HG03064 (cell line): Measurements from ENCODE around the gene DNMT3L.

Source experiments
- ATAC-seq: cut with Tn5 transposase; IDR thresholded peaks from one replicate; pipeline ENCODE4 v1.9.1; 2021; ENCODE audit warnings: low read depth; ENCODE audit not compliant: unreplicated experiment

DNMT3L gene

DNA sequence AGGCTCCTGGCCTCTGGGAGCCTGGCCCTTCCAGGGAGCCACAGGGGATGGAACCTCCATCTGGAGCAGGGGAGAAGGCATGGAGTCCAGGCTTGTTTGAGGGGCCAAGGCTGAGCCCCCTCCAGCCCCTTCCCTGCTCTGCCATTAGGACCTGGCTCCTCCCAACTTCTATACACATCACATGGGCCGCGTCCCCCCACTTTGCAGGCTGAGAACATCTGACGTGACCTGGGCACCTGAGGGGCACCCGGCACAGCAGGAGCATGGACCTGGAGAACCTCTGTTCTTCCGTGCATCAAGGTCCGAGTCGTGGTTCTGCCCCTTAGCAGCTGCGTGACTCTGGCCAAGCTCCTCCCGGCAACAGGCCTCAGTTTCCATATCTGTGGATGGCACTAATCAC, 20.1 kb upstream of the DNMT3L start:
- no peak for ATAC-seq

DNA sequence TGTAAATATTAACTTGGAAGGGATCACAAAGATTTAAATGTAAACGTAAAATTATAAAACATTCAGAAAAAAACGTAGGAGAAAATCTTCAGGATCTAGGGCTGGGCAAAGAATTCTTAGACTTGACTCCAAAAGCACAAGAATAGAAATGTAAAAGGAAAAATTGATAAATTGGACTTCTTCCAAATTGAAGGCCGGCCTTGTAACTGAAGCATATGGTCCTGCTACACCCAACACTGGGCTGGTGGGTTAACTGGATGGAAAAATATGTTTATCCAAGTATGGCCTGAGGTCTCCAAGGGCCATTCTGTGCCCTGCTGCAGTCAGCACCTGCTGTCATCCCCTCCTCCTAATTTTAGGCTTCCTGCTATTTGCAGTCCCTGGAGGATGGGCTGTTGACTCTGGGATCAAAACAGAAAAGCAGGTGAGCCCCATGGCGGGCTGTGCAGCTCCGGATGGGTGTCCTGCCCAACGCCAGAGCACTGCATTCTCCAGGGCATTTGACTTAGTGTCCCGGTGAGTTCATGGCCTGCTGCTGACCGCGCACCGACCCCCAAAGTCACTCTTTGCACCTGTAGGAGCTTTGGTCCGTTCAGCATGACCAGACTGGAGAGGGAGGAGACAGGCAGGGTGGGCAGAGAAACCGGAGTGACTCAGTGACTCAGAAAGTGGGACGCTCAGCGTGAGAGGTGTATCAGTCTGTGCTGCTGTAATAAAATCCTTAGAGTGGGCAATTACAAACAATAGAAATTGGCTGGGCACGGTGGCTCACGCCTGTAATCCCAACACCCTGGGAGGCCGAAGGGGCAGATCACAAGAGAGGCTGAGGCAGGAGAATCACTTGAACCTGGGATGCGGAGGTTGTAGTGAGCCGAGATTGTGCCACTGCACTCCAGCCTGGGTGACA, 17.9 kb upstream of the DNMT3L start:
- no peak for ATAC-seq

DNA sequence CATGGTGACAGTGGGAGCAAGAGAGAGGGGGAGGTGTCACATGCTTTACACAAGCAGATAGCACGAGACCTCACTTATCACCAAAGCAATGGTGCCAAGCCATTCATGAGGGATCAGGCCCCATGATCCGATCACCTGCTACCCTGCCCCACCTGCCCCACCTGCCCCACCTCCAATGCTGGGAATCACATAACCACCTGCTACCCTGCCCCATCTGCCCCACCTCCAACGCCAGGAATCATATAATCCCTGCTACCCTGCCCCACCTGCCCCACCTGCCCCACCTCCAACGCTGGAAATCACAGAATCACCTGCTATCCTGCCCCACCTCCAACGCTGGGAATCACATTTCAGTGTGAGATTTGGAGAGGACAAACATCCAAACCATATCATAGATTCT, 13.3 kb upstream of the DNMT3L start:
- no peak for ATAC-seq

DNA sequence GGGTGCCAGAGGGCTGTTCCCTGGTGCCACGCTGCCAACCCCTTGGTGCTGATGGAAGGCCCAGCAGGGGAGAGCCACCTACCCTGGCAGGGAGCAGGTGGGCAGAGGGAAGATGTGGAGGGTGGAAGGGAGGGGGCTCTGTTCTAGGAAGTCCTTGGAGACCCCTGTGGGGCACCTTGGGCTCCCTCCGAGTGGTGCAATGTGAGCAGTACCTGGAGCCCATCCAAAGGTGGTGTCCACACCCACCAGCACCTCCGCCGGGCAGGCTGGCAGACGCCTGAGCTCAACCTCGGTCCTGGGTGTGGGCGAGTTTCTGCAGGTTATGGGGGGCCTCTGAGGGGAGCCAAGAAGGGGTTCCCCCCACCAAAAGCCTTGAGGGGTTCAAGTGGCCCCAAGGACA, 11.3 kb upstream of the DNMT3L start:
- no peak for ATAC-seq

DNA sequence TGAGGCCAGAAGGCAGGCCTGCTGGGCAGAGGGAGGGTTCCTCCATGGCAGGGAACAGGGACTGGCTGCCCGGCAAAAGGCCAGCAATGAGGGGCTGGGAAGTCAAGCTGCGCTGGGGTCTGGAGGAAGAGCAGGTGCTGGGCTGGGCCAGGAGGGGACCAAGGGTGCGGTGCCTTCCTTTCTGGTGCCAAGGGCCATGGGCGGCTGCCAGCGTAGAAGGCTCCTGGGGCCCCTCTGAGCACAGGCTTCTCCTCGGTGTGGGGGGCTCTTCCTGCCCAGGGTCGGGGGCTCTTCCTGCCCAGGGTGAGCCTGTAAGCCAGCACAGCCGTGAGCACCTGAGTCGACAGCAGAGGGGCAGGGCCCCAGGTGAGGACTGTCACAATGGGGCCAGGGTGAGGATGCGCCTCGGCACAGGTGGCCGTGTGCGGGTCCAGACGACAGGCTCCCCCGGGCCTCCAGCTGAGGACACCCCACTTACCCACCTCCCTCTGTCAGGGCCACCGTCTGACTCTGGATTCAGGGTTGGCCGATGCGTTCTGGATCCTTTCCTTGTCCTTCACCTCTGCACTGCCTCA, 10.7 kb upstream of the DNMT3L start:
- no peak for ATAC-seq

DNA sequence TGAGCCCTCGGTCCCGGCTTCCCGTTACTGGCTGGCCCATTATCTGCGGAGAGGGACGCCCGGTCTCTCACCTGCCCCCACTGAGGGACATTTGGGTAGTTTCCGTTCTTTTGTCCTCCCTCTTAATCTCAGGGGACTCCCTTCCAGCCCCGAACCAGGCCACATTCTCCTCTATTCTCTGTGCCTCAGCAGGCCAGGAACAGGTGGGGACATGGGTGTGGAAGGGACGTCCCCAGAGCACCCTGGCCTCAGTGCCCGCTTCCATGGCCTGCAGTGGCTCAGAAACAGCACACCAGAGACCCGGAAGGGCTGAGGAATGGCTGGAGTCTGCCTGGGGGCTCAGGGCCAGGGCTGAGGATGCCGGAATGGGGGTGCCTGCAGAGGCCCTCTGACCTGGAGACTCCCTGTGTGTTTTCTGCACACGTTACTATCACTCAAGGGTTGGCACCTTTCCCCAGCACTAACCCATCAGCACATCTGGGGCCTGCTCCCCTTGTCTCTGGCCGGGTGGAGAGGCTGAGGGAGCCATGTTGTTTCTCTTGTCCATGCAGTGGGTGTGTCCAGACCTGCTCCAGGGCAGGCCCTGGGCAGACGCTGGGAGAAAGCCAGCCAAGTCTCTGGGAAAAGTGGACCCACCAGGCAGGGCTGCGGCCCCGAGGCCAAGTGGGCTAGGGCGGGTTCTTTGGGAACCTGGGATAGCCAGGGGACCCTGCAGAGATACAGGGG, 10.0 kb upstream of the DNMT3L start:
- ATAC-seq: no peak

DNA sequence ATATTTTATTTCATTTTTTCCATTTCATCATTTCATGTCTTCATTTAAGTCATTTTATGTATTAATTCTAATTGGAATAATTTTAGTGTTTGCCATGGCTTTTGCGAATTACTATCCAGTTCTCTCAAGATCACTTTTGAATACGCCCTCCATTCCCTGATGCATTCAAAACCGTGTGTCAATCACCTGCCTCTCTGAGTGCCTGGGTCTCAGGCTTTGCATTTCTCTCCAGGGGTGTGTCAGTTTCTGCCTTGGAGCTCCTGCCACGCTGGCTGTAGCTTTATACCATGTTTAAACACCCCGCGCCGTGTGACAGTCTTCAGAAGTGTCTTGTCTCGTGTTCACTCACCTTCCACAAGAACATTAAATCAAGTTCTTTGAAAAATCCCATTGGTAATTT, 7.4 kb upstream of the DNMT3L start:
- ATAC-seq: no peak

DNA sequence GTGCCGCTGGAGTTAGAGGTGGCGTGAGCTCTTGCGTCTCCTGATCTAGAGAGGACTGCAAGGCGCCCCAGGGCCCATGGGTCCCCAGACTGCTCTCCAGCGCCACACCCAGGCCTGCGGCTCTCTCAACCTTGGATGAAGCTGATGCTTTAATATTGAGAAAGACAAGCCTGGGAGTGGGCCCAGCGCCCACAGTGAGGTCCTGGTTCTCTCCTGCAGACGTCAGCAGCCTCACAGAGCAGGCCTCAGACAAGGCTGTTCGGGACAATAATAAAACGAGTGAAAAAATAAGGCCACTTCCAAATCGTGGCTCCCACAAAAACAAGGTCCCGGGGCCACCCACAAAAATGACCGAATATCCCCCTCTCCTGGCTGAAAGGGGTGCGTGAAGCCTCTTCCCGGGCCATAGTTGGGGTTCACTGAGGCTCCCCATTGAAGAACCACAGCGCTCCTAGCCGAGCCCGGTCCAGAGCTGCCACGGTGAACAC, 6.0 kb upstream of the DNMT3L start:
- ATAC-seq: no peak

DNA sequence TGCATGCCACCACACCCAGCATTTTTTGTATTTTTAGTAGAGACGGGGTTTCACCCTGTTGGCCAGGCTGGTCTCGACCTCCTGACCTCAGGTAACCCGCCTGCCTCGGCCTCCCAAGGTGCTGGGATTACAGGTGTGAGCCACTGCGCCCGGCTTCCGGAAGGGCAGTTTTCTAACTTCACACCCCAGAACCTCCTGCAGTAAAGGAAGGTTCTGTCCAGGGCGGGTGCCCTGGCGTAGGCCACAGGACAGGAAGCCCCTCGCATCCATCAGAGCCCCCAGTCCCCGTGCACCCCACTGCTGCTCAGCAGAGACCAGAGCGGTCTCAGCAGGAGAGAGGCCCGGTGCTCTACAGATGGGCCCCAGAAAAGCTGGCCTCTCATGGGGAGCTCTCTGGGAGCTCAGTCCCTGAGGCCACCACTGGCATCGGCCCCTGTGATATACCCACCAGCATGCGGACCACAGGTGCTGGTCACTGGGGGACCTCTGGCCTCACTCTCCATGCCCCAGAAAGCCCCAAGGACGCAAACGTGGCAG, 4.1 kb upstream of the DNMT3L start:
- ATAC-seq: no peak

DNA sequence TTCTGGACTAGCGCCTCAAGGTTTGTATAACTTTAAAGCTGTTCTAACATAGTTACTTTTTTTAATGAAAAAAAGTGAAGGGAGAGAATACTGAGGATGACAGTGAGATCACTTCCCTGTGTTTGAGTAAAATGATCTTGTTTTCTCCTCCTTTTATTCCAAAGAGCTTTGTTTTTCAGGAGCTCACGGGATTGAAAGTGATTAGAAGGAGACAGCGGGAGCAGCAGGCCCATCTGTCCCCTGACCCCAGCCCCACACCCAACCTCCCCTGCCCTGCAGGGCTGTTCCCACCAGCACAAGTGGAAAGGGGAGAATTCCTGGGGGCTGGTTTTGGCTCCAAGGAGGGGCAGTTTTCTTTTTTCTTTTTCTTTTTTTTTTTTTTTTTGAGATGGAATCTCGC, 2.1 kb upstream of the DNMT3L start:
- ATAC-seq: no peak

DNA sequence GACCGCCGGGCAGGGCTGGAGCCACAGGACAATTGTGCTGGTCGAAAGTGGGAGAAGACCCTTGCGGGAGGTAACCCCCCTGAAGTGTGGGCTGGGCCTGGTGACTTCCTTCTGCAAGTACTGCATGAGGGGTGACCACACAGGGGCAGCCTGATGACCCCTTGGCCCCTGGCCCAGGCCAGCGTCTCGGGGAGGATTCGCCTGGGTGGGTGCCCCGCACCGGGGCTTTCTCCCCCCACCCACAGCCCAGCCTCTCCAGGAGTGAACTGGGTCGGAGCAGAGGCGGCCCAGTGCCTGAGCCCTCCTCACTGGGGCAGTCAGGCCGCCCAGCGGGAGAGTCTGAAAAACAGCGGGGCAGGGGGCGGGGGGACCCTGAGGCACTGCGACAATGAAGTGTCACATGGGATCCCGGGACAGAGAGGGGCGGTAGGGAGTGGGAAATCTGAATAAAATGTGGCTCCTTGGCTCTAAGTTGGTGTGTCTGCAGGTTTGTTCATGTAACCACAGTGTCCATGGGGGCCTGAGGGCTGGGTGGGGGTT, 1.6 kb upstream of the DNMT3L start:
- ATAC-seq: no peak

DNA sequence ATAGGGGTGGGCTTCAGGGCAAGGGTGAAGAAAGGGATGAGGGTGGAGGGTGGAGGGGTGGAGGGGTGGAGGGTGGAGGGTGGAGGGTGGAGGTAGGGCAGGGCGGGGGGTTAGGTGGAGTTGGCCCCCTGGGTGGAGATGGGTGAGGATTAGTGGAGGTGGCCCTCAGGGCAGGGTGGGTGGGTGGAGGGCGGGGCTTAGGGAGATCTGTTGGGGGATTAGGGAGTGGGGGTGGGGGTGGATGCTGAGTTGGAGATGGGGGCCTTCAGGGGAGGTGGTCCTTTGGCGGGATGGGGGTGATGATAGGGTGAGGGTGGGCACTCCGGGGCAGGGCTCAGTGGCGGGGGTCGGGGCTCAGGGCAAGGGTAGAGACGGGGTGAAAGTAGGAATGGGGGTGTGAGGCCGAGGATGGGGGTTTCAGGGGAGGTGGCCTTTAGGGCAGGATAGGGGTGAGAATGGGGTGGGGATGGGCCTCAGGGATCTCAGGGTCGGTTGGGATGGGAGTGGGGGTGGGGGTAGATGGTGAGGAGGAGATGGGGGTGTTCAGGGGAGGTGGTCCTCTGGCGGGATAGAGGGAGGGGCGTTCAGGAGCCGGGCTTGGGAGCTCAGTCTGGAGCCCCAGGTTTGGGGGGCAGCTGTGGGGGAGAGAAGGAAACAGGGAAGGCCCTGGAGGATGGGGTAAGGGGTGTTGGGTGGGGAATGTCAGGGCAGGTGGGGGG, 800 bp upstream of the DNMT3L start:
- ATAC-seq: no peak

DNA sequence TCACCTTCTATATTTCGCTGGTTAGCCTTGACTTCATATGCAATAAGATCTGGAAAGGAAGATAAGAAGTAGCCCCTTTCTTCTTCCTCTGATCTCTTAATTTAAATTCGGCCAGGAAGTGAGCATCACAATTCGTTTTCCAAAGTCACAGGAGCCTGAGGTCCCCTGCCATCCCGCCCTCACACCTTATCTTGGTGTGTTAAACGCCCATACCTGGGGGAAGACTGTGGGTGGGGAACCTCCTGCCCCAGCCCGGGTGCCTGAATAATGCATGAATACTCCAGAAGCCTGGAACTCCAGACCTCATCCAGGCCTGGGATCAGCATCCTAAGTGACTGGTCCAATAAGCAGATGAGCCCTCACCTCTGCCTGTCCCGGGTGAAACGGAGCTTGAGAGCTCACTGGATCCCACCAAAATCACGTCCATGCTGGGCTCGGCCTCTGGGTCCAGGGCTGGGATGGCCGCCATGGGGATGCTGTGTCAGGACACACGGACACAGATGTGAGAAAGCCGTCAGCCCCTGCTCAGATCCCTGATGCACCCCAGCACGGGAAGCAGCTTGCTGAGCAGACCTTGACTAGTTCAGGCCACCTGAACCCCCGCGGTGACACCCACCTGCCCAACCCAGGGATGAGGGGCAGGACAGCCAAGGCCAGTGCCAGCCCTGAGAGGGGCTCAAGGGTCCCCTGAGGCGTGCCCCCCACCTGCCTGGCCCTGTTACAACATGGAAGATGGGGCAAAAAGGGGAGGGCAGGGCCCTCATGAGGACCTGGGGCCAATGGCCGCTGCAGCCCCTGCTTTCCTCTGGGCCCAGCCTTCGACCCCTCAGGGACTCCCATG, 686 bp downstream of the DNMT3L start:
- ATAC-seq: no peak

DNA sequence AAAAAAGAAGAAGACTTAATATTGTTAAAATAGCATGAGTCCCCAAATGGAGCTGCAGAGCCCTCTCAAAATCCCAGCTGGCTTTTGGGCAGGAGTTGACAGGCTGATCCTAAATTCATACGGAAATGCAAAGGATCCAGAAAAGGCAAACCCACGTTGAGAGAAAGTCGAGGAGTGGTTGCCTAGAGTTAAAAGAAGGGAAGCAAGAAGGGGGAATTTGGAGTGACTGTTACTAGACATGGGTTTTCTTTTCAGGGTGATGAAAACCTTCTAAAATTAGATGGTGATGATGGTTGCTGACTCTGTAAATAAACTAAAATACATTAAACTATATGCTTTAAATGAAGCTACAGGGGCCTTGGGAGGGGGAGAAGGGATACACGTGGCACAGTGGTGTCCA, 1.6 kb downstream of the DNMT3L start:
- ATAC-seq: no peak

DNA sequence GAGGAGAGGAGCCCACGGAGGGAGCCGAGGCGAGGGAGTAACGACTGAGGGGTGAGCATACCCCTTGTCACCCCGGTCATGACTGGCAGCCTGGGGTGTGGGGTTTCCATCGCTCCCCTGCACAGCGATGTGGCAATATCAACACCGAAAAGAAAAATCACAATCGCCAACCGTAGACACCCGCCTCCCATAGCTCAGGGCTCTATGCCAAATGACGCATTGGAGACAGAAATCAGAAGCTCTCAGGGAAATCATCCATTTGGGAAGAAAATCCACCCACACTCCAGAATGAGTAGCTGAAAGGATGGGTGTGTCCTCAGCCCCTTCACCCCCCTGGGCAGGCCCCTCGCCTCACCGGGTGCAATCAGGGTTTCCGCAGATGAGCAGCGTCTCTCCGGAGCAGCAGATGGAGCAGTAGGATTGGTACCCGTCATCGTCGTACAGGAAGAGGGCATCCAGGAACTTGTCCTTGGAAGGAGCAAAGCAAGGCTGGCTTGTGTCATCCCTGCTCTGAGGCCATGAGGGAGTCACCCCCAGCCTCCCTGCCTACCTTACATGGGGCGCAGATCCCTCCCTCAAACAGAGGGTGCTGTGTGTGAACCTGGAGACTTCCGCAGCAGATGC, 2.5 kb downstream of the DNMT3L start:
- no peak for ATAC-seq

DNA sequence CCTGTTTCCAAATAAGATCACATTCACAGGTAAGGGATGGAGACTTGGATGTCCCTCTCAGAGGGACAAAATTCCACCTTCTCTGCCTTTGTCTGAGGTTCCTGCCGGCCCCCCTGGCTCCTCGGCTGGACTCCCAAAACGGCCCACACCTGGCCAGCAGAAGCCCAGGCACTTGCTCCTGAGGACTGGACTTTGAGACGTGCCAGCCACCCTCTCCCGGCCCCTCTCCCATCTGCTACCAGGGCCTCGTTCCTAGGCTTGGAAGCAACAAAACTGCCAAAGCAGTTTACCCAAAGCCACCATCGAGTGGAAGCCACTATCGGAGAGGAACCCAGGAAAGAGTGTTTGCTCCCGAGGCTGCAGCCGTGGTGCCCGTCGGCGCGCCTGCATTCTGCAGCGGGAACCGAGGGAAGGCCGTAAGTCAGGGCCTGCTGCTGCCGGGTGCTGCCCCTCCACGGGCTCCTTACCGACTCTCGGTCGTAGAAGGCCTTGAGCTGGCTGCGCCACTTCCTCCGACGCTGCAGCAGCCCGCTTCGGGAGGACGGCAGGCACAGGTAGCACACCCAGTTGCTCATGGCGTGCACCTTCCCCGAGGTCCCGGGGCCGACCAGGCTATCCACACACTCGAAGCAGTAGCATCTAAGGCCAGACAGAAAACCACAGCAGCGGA, 3.5 kb downstream of the DNMT3L start:
- ATAC-seq: no peak

DNA sequence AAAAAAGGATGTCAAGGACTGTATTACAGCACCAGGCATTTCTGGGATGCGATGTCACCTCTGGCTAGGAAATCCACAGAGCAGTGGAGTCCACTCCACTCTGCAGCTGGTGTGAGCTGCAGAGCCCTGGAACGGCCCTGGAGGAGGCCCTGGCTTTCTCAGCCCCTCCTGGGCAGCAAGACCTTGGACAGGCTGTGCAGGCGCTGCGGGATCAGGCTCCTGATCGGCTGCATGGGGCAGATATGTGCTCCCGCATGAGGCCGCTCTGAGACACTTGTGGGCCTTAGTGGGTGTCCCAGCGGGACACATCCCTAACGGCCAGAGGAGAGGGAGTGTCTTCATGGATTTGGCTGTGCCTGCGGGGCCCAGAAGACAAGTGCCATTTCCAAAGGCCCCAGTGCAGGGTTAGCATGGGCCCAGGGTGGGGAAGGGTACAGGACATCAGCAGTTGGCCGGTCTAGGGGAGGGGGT, 6.2 kb downstream of the DNMT3L start:
- ATAC-seq: no peak
